ENCODE measurements around the gene ADAP1.

DNA sequence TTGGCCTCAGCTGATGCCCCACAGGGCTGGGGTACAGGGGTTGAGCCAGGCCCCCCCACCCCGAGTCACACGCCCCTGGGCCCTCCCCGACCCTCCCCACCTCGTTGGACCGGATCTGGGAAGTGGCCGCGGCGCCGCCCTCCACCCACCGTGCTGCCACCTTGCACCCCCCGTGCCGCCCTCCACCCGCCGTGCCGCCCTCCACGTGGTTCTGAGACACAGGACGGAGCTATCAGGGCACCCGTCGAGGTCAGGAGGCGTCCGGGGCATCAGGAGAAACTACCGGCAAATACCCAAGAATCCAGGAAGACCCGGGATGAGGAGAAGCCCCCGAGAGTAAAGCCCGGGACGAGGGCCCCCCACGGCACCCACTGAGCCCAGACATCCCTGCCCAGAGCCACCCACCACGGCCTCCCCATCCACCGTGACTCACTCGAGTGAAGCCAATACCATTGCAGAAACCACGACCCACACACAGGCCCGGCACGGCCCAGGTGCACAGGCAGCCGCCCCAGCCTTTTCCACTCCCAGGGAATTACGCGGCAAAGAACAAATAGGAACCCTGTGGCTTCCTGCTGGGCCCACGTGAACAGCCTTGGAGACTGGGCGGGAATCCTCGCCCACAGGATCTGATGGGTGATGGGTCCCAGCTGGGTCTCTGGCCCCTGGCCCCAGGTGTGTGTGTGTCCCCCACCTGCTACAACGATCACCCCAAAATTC lies 34.0 kb downstream of the ADAP1 start:
- TF ChIP-seq, protein P1, sequence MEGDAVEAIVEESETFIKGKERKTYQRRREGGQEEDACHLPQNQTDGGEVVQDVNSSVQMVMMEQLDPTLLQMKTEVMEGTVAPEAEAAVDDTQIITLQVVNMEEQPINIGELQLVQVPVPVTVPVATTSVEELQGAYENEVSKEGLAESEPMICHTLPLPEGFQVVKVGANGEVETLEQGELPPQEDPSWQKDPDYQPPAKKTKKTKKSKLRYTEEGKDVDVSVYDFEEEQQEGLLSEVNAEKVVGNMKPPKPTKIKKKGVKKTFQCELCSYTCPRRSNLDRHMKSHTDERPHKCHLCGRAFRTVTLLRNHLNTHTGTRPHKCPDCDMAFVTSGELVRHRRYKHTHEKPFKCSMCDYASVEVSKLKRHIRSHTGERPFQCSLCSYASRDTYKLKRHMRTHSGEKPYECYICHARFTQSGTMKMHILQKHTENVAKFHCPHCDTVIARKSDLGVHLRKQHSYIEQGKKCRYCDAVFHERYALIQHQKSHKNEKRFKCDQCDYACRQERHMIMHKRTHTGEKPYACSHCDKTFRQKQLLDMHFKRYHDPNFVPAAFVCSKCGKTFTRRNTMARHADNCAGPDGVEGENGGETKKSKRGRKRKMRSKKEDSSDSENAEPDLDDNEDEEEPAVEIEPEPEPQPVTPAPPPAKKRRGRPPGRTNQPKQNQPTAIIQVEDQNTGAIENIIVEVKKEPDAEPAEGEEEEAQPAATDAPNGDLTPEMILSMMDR (IDR thresholded peaks at IDR 0.05 in 2 of 3, conservative IDR thresholded peaks at IDR 0.05 in 1 of 3; ENCODE audit: borderline replicate concordance in 1 of 3, insufficient read depth in 1 of 3, low read depth in 2 of 3, low read length in 2 of 3): no peak
- no peak for TF ChIP-seq POLR2A (IDR thresholded peaks at IDR 0.05; ENCODE audit: borderline replicate concordance, extremely low read depth, insufficient read depth, insufficient read length)
- no peak for TF ChIP-seq POLR2AphosphoS5 (IDR thresholded peaks at IDR 0.05; ENCODE audit: low read depth, low read length)
- TF ChIP-seq SIN3A (IDR thresholded peaks at IDR 0.05; ENCODE audit: low read depth): no peak
- TF ChIP-seq JUND (IDR thresholded peaks at IDR 0.05): no peak
- no peak for TF ChIP-seq ZNF274 (IDR thresholded peaks at IDR 0.05; ENCODE audit: low read depth, low read length)
- TF ChIP-seq EZH2 (IDR thresholded peaks at IDR 0.05): no peak
- TF ChIP-seq RAD21 (IDR thresholded peaks at IDR 0.05; ENCODE audit: low read depth): no peak
